H9 (cell line): ENCODE results near the gene ZNF169. TPM values are rescaled to one million over a fixed set of nuclear protein-coding genes. Genes with fewer than 3 reads are reported as not detected.

Experiments used
- DNase-seq: peaks from one replicate; pipeline ENCODE4 v3.0.0-alpha.2; 2017
- H2AFZ ChIP-seq: one replicate; pipeline ENCODE4 v1.6.1; 2013; ENCODE audit warnings: mild to moderate bottlenecking, low read length, control low read depth, moderate library complexity
- H2AK5ac ChIP-seq: 2 replicates; pipeline ENCODE4 v1.6.1; 2013; ENCODE audit warnings: low read length, control low read depth, mixed read lengths; ENCODE audit not compliant: insufficient read length
- H2BK120ac ChIP-seq: one replicate; pipeline ENCODE4 v1.6.1; 2013; ENCODE audit warnings: low read depth, mild to moderate bottlenecking, low read length, control low read depth, inconsistent platforms; ENCODE audit not compliant: poor library complexity, severe bottlenecking
- H2BK12ac ChIP-seq: 2 replicates; pipeline ENCODE4 v1.6.1; 2013; ENCODE audit warnings: low read length, control low read depth, mixed read lengths, low read depth; ENCODE audit not compliant: insufficient read length
- H2BK15ac ChIP-seq: 2 replicates; pipeline ENCODE4 v1.6.1; 2013; ENCODE audit warnings: low read depth, low read length, control low read depth
- H2BK20ac ChIP-seq: one replicate; pipeline ENCODE4 v1.6.1; 2013; ENCODE audit warnings: low read depth, mild to moderate bottlenecking, low read length, control low read depth, inconsistent platforms; ENCODE audit not compliant: poor library complexity, severe bottlenecking
- H2BK5ac ChIP-seq: 2 replicates; pipeline ENCODE4 v1.6.1; 2013; ENCODE audit warnings: low read length, control low read depth, mixed read lengths; ENCODE audit not compliant: insufficient read length
- H3K14ac ChIP-seq: 2 replicates; pipeline ENCODE4 v1.6.1; 2013; ENCODE audit warnings: low read length, control low read depth; ENCODE audit not compliant: insufficient read depth
- H3K18ac ChIP-seq: 2 replicates; pipeline ENCODE4 v1.6.1; 2013; ENCODE audit warnings: low read depth, mild to moderate bottlenecking, mixed read lengths, low read length, control low read depth; ENCODE audit not compliant: insufficient read length
- H3K23ac ChIP-seq: 2 replicates; pipeline ENCODE4 v1.6.1; 2013; ENCODE audit warnings: low read length, control low read depth, mixed read lengths, low read depth; ENCODE audit not compliant: insufficient read length
- H3K23me2 ChIP-seq: 2 replicates; pipeline ENCODE4 v1.6.1; 2013; ENCODE audit warnings: low read depth, mild to moderate bottlenecking, mixed read lengths, low read length, control low read depth; ENCODE audit not compliant: insufficient read length, poor library complexity, severe bottlenecking
- H3K27ac ChIP-seq: 2 replicates; pipeline ENCODE4 v1.5.1; 2013; ENCODE audit warnings: low read length, control low read depth, mixed read lengths, low read depth; ENCODE audit not compliant: insufficient read length
- H3K27me3 ChIP-seq: 2 replicates; pipeline ENCODE4 v1.6.1; 2013; ENCODE audit warnings: low read length, control low read depth, inconsistent platforms; ENCODE audit not compliant: insufficient read depth
- H3K4ac ChIP-seq: 2 replicates; pipeline ENCODE4 v1.6.1; 2013; ENCODE audit warnings: low read depth, mild to moderate bottlenecking, control low read depth, inconsistent platforms, low read length, moderate library complexity
- H3K4me1 ChIP-seq: 2 replicates; pipeline ENCODE4 v1.6.1; 2013; ENCODE audit warnings: low read length, control low read depth, inconsistent platforms; ENCODE audit not compliant: insufficient read depth
- H3K4me2 ChIP-seq: 2 replicates; pipeline ENCODE4 v1.6.1; 2013; ENCODE audit warnings: low read length, control low read depth, mixed read lengths; ENCODE audit not compliant: insufficient read length, insufficient read depth
- H3K56ac ChIP-seq: 2 replicates; pipeline ENCODE4 v1.6.1; 2013; ENCODE audit warnings: low read depth, mild to moderate bottlenecking, mixed read lengths, low read length, control low read depth; ENCODE audit not compliant: insufficient read length
- H3K79me1 ChIP-seq: 2 replicates; pipeline ENCODE4 v1.6.1; 2013; ENCODE audit warnings: low read depth, mild to moderate bottlenecking, moderate library complexity, low read length, control low read depth, inconsistent platforms; ENCODE audit not compliant: insufficient read depth, poor library complexity, severe bottlenecking
- H3K79me2 ChIP-seq: 2 replicates; pipeline ENCODE4 v1.6.1; 2013; ENCODE audit warnings: low read length, control low read depth, inconsistent platforms; ENCODE audit not compliant: insufficient read depth
- H3K9ac ChIP-seq: 2 replicates; pipeline ENCODE4 v1.6.1; 2013; ENCODE audit warnings: low read length, control low read depth, mixed read lengths; ENCODE audit not compliant: insufficient read length; ENCODE audit errors: extremely low read depth
- H3K9me3 ChIP-seq: one replicate; pipeline ENCODE4 v1.6.1; 2013; ENCODE audit warnings: low read depth, low read length, inconsistent platforms; ENCODE audit not compliant: control insufficient read depth
- H3T11ph ChIP-seq: one replicate; pipeline ENCODE4 v1.6.1; 2013; ENCODE audit warnings: mild to moderate bottlenecking, low read length, control low read depth, inconsistent platforms
- H4K20me1 ChIP-seq: one replicate; pipeline ENCODE4 v1.6.1; 2013; ENCODE audit not compliant: control insufficient read depth, insufficient read length, insufficient read depth
- H4K5ac ChIP-seq: 2 replicates; pipeline ENCODE4 v1.6.1; 2013; ENCODE audit warnings: low read depth, mild to moderate bottlenecking, mixed read lengths, low read length, control low read depth; ENCODE audit not compliant: insufficient read length
- H4K8ac ChIP-seq: replicated peaks from 2 replicates; pipeline ENCODE4 v1.6.1; 2013; ENCODE audit warnings: low read length, control low read depth, mixed read lengths, low read depth; ENCODE audit not compliant: insufficient read length
- H4K91ac ChIP-seq: 2 replicates; pipeline ENCODE4 v1.6.1; 2013; ENCODE audit warnings: low read depth, mild to moderate bottlenecking, moderate library complexity, mixed read lengths, low read length, control low read depth; ENCODE audit not compliant: insufficient read length
- H3K27ac Mint-ChIP-seq, 3 experiments: 2 replicates in 2 of 3; 3 replicates in 1 of 3; pipeline ENCODE4 v1.8.0; 2020 to 2021; ENCODE audit warnings: mixed read lengths in 3 of 3, mild to moderate bottlenecking in 1 of 3, moderate library complexity in 1 of 3
- H3K27me3 Mint-ChIP-seq: 2 replicates; pipeline ENCODE4 v1.8.0; 2021; ENCODE audit warnings: low read depth, mild to moderate bottlenecking, moderate library complexity, mixed read lengths
- H3K36me3 Mint-ChIP-seq, 3 experiments: 2 replicates in 2 of 3; 3 replicates in 1 of 3; pipeline ENCODE4 v1.8.0; 2020 to 2021; ENCODE audit warnings: low read depth in 3 of 3, mixed read lengths in 3 of 3; ENCODE audit not compliant: insufficient read depth in 1 of 3
- H3K4me1 Mint-ChIP-seq, 2 experiments: 2 replicates each; pipeline ENCODE4 v1.8.0; 2020; ENCODE audit warnings: mixed read lengths in 2 of 2
- H3K4me3 Mint-ChIP-seq, 2 experiments: 2 replicates in 1 of 2; 3 replicates in 1 of 2; pipeline ENCODE4 v1.8.0; 2020 to 2021; ENCODE audit warnings: mild to moderate bottlenecking in 2 of 2, mixed read lengths in 2 of 2, moderate library complexity in 1 of 2
- H3K9me3 Mint-ChIP-seq, 2 experiments: 2 replicates in 1 of 2; 3 replicates in 1 of 2; pipeline ENCODE4 v1.8.0; 2020; ENCODE audit warnings: mild to moderate bottlenecking in 2 of 2, mixed read lengths in 2 of 2, moderate library complexity in 1 of 2
- CTCF ChIP-seq: fragments of 200-600 bp; sonication (generic); conservative IDR thresholded peaks from 3 replicates; pipeline ENCODE4 v1.8.0; 2021; ENCODE audit warnings: antibody characterized with exemption, mild to moderate bottlenecking
- total RNA-seq: library from RNA; stranded (reverse); gene quantifications from 2 replicates; pipeline ENCODE4 v1.2.1, GENCODE V29; 2021

Gene ZNF169
- total RNA-seq, 1 experiment from 2014 or later, result 4.8 TPM

- no peak overlapping the region for H3K4me3 Mint-ChIP-seq
- H4K8ac ChIP-seq, result no peak overlapping the region
These were observed 30.5 kb upstream of the ZNF169 start for GRCh38 chr9:94228616-94229015.

More at GRCh38 chr9:94228616-94229015, 30.5 kb upstream of the ZNF169 start:
- no peak overlapping the region for H3K56ac ChIP-seq
- H3K4me1 ChIP-seq, result no peaks in the 10 kb centered on the region
- H3K23ac ChIP-seq, result no peak overlapping the region
- Mint-ChIP-seq H3K36me3 (peaks cover 0 to 2% (median 2%) of the 10 kb centered on the region in 3 experiments; a peak in 4 of 7 replicates), H3K27me3 (peaks cover 7% of the 10 kb centered on the region; the same call in 1 of the 2 replicates), H3K27ac (no peak overlapping the region), H3K9me3 (peaks cover 11 to 12% of the 10 kb centered on the region in 2 experiments), H3K4me1 (no peaks in the 10 kb centered on the region)
- no peak overlapping the region for H3K9ac ChIP-seq
- no peak overlapping the region for H2BK15ac ChIP-seq
- no peaks in the 10 kb centered on the region for H3K9me3 ChIP-seq
- no peak for TF ChIP-seq CTCF
- no peak overlapping the region for H3T11ph ChIP-seq
- no peak overlapping the region for H2BK5ac ChIP-seq
- H2AFZ ChIP-seq, result no peak overlapping the region
- H2AK5ac ChIP-seq, result no peak overlapping the region
- no peak overlapping the region for H3K4me2 ChIP-seq
- no peak overlapping the region for H3K14ac ChIP-seq
- no peak overlapping the region for H2BK12ac ChIP-seq
- no peak overlapping the region for H2BK20ac ChIP-seq
- H3K27me3 ChIP-seq, result no peaks in the 10 kb centered on the region
- H3K79me1 ChIP-seq, result no peaks in the 10 kb centered on the region
- H3K4ac ChIP-seq, result no peak overlapping the region
- no peaks in the 10 kb centered on the region for H4K20me1 ChIP-seq
- no peaks in the 10 kb centered on the region for H3K79me2 ChIP-seq
- H4K5ac ChIP-seq, result no peak overlapping the region
- no peak overlapping the region for H2BK120ac ChIP-seq
- H3K23me2 ChIP-seq, result no peaks in the 10 kb centered on the region
- DNase-seq, result no peak
- H3K27ac ChIP-seq, result no peak overlapping the region
- H3K18ac ChIP-seq, result no peak overlapping the region
- H4K91ac ChIP-seq, result no peak overlapping the region
